ENCODE results near the gene DNAH8. TPM values are rescaled to one million over a fixed set of nuclear protein-coding genes. Genes with fewer than 3 reads are reported as not detected.

The DNAH8 gene
- total RNA-seq, 1 experiment from 2014 or later: not detected

DNA sequence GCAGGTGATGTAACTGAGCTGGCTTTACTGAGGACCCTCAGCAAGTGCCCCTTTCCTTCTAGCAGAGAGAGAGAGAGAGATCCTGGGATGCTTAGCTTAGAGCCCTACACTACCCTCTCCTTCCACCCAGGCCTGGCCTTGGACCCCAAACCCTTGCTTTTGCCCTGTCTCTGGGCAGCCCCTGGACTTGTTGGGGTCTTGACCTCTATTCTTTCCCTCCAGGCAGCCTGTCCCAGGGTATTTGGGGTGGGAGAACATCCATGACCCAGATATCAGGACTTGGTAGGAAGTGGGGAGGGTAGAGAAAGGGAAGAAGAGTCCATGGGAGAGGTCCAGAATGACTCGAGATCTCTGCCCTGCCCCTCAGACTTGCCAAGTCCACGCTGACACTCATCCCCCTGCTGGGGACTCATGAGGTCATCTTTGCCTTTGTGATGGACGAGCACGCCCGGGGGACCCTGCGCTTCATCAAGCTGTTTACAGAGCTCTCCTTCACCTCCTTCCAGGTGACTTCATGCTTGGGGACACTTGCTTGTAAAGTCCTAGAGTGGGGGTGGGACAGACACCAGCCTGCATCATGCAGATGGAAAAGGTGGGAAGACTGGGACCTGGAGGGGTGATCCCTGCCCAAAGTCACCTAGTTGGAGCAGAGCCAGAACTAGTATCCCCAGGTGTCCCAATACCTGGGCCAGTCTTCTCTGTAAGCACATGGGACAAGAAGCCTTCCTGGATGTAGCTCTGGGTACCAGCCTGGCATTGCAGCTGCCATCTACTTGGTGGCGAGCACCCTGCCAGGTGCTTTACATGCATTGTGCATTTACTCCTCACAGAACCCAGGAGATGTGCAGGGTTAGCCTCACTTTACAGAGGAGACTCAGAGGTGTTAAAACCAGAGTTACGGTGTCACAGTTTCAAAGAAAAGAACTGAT is 364.4 kb downstream of the DNAH8 start:
- POLR2A ChIA-PET: no interaction called here
- H3K27me3 ChIP-seq (ENCODE audit: insufficient read depth, low read length): peaks cover 23% of the 10 kb centered on the region; the same call in 1 of the 2 replicates
- no TSS peak for BruUV-seq (replicated peaks)

More for the DNA sequence above, 364.4 kb downstream of the DNAH8 start:
- no peak overlapping the region for H3K4me2 ChIP-seq (ENCODE audit: low read length)
- TF ChIP-seq, protein P1, sequence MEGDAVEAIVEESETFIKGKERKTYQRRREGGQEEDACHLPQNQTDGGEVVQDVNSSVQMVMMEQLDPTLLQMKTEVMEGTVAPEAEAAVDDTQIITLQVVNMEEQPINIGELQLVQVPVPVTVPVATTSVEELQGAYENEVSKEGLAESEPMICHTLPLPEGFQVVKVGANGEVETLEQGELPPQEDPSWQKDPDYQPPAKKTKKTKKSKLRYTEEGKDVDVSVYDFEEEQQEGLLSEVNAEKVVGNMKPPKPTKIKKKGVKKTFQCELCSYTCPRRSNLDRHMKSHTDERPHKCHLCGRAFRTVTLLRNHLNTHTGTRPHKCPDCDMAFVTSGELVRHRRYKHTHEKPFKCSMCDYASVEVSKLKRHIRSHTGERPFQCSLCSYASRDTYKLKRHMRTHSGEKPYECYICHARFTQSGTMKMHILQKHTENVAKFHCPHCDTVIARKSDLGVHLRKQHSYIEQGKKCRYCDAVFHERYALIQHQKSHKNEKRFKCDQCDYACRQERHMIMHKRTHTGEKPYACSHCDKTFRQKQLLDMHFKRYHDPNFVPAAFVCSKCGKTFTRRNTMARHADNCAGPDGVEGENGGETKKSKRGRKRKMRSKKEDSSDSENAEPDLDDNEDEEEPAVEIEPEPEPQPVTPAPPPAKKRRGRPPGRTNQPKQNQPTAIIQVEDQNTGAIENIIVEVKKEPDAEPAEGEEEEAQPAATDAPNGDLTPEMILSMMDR (IDR thresholded peaks at IDR 0.05 in 2 of 3, conservative IDR thresholded peaks at IDR 0.05 in 1 of 3; ENCODE audit: borderline replicate concordance in 1 of 3, insufficient read depth in 1 of 3, low read depth in 2 of 3, low read length in 2 of 3): no peak
- TF ChIP-seq EGR1 (IDR thresholded peaks at IDR 0.05; ENCODE audit: low read depth) (no peak), EZH2phosphoT487 (IDR thresholded peaks at IDR 0.05; ENCODE audit: borderline replicate concordance) (no peak), POLR2AphosphoS5 (IDR thresholded peaks at IDR 0.05; ENCODE audit: low read depth, low read length) (no peak), SIN3A (IDR thresholded peaks at IDR 0.05; ENCODE audit: low read depth) (no peak), SRF (IDR thresholded peaks at IDR 0.05; ENCODE audit: low read depth) (no peak), YY1 (IDR thresholded peaks at IDR 0.05; ENCODE audit: extremely low read depth, insufficient replicate concordance, low read depth, low read length) (no peak), TCF7L2 (IDR thresholded peaks at IDR 0.05; ENCODE audit: borderline replicate concordance, extremely low read depth, insufficient read depth, insufficient read length) (no peak), FOSL1 (IDR thresholded peaks at IDR 0.05; ENCODE audit: low read depth) (no peak), POLR2A (IDR thresholded peaks at IDR 0.05; ENCODE audit: borderline replicate concordance, extremely low read depth, insufficient read depth, insufficient read length) (no peak), ZNF274 (IDR thresholded peaks at IDR 0.05; ENCODE audit: low read depth, low read length) (no peak), EZH2 (IDR thresholded peaks at IDR 0.05) (no peak), ELF1 (IDR thresholded peaks at IDR 0.05; ENCODE audit: borderline replicate concordance, low read depth) (no peak), RAD21 (IDR thresholded peaks at IDR 0.05; ENCODE audit: low read depth) (no peak), JUND (IDR thresholded peaks at IDR 0.05) (no peak)
- TF ChIP-seq, protein P2, sequence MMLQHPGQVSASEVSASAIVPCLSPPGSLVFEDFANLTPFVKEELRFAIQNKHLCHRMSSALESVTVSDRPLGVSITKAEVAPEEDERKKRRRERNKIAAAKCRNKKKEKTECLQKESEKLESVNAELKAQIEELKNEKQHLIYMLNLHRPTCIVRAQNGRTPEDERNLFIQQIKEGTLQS (IDR thresholded peaks at IDR 0.05): no peak
- TF ChIP-seq, protein P3, sequence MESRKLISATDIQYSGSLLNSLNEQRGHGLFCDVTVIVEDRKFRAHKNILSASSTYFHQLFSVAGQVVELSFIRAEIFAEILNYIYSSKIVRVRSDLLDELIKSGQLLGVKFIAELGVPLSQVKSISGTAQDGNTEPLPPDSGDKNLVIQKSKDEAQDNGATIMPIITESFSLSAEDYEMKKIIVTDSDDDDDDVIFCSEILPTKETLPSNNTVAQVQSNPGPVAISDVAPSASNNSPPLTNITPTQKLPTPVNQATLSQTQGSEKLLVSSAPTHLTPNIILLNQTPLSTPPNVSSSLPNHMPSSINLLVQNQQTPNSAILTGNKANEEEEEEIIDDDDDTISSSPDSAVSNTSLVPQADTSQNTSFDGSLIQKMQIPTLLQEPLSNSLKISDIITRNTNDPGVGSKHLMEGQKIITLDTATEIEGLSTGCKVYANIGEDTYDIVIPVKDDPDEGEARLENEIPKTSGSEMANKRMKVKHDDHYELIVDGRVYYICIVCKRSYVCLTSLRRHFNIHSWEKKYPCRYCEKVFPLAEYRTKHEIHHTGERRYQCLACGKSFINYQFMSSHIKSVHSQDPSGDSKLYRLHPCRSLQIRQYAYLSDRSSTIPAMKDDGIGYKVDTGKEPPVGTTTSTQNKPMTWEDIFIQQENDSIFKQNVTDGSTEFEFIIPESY (IDR thresholded peaks at IDR 0.05; ENCODE audit: extremely low read depth, insufficient replicate concordance, low read length): no peak
- TF ChIP-seq, protein P4, sequence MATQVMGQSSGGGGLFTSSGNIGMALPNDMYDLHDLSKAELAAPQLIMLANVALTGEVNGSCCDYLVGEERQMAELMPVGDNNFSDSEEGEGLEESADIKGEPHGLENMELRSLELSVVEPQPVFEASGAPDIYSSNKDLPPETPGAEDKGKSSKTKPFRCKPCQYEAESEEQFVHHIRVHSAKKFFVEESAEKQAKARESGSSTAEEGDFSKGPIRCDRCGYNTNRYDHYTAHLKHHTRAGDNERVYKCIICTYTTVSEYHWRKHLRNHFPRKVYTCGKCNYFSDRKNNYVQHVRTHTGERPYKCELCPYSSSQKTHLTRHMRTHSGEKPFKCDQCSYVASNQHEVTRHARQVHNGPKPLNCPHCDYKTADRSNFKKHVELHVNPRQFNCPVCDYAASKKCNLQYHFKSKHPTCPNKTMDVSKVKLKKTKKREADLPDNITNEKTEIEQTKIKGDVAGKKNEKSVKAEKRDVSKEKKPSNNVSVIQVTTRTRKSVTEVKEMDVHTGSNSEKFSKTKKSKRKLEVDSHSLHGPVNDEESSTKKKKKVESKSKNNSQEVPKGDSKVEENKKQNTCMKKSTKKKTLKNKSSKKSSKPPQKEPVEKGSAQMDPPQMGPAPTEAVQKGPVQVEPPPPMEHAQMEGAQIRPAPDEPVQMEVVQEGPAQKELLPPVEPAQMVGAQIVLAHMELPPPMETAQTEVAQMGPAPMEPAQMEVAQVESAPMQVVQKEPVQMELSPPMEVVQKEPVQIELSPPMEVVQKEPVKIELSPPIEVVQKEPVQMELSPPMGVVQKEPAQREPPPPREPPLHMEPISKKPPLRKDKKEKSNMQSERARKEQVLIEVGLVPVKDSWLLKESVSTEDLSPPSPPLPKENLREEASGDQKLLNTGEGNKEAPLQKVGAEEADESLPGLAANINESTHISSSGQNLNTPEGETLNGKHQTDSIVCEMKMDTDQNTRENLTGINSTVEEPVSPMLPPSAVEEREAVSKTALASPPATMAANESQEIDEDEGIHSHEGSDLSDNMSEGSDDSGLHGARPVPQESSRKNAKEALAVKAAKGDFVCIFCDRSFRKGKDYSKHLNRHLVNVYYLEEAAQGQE (IDR thresholded peaks at IDR 0.05; ENCODE audit: low read depth): no peak
- TF ChIP-seq, protein P5, sequence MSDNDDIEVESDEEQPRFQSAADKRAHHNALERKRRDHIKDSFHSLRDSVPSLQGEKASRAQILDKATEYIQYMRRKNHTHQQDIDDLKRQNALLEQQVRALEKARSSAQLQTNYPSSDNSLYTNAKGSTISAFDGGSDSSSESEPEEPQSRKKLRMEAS (IDR thresholded peaks at IDR 0.05): no peak
- ChIA-PET RAD21 (ENCODE audit: low non-redundant PET in 1 of 2, low total read pairs in 2 of 2, uncharacterized antibody in 2 of 2, unreplicated experiment in 2 of 2) (no interaction called here), CTCF (no interaction called here)
- H3K4me1 ChIP-seq (ENCODE audit: control insufficient read depth in 1 of 2, insufficient read depth in 2 of 2, low read length in 2 of 2): no peaks in the 10 kb centered on the region
- H3K9me2 ChIP-seq (ENCODE audit: insufficient read depth): no peaks in the 10 kb centered on the region
- no peaks in the 10 kb centered on the region for H3K9me3 ChIP-seq (ENCODE audit: control insufficient read depth in 1 of 2, insufficient read depth in 1 of 2, low read depth in 1 of 2, low read length in 2 of 2)
- intact Hi-C loops (cut with micrococcal nuclease): no loop called here
- no peak overlapping the region for H2AFZ ChIP-seq (ENCODE audit: low read depth, low read length, poor library complexity, severe bottlenecking)
- ATAC-seq (no peak), DNase-seq (ENCODE audit: low read depth, low spot score) (no peak)
- H3K4me3 ChIP-seq (replicated peaks in 1 of 2; ENCODE audit: low read depth in 1 of 2, low read length in 2 of 2): no peak overlapping the region
- no peaks in the 10 kb centered on the region for H3K36me3 ChIP-seq (ENCODE audit: control insufficient read depth in 1 of 2, insufficient read depth in 2 of 2, low read length in 2 of 2)
- H4K20me1 ChIP-seq (ENCODE audit: insufficient read depth): no peaks in the 10 kb centered on the region
- H3K79me2 ChIP-seq (ENCODE audit: insufficient read depth, low read length): no peaks in the 10 kb centered on the region
- H3K9ac ChIP-seq (ENCODE audit: low read length): no peak overlapping the region
- H3K27ac ChIP-seq (ENCODE audit: low read depth, low read length): no peak overlapping the region
